Activated naive CD8-positive, alpha-beta T cell treated with anti-CD3 and anti-CD28 coated beads, Interleukin-2, amount 50 U/mL, for 16 hours (primary cell): Measurements from ENCODE around the gene CHRNG.

ENCODE experiments used
- DNase-seq: peaks from one replicate; pipeline ENCODE4 v3.0.0-alpha.2; 2020; ENCODE audit warnings: low read depth, low spot score

CHRNG gene

DNA sequence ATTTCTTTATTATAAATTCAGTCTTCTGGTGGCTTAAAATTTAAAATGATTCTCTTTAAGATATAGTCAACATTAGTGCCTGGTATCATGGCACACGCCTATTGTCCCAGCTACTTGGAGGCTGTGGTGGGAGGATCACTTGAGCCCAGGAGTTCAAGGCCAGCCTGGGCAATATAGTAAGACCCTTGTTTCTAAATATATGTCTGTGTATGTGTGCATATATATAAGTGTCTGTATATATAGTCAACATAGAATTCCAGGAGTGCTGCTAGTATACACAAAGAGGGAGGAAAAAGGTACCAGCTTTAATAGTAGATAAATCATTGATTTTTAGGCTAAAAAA, 35.9 kb downstream of the CHRNG start:
- DNase-seq, result no peak

DNA sequence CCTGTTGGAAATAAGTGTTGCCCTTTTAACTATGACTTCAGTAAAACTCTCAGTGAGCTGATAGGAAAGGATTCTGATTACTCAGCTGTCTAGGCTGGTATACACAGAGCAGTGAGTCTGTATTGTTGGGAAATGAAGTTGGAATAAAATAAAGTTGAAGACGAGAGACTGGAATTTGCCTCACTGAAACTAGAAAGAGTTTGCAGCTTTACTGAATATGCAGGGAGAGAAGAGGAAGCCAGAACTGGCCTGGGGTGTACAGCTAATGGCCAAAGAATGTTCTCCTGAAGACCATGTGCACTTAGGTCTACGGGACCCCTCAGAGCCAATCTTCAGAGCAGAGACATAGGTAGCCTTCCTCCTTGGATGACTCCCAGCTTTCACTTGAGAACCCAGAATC, 37.5 kb downstream of the CHRNG start:
- no peak for DNase-seq

DNA sequence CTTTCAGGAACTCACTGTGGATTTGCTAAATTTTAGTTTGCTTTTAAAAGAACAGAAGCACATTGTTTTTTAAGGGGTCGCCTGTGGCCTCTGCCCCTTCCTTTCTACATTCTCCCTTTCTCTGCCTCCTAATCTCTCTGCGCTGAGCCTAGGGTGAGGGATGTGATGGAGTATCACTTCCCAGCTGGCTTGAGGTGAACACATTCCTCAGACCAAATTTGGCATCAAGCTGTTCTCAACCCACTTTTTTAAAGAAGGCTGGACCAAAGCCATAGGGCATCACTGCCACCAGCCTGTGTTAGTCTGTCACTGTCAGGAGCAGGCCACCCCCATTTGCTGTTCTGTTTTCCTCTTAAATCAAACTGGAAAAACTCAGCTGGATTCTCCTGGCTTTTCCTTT, 38.3 kb downstream of the CHRNG start:
- no peak for DNase-seq

DNA sequence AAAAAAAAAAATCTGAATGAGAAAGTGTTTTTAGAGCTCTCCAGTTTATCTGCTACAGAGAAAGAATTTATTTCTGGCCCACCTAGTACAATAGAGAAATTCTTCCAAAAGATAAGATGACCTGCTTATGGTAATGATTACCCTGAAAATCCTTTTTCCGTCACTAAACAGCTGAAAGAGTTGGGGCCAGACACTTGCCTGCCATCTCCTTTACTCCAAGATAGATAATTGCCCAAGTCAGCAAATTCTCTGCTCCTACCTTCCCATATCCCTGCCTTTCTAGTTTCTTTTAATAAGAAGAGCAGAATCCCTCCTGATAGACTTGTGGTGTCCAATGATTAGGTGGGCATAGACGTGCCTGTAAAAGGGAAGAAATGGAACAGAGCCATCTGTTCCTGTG, 39.1 kb downstream of the CHRNG start:
- no peak for DNase-seq

DNA sequence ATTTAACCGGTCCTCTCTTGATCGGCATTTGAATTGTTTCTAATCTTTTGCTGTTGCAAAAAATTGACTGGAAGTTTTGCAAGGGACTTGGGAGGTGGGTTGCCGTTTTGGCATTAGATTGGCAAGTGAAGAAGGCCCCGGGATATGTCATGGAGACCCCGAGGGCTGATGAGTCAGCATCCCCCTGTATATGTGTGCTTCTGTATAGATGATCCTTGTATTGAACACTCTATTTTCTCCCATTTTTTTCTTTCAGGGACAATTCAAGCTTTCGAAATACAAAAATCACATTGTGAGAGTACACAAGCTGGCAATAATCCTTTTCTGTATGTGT, 41.1 kb downstream of the CHRNG start:
- DNase-seq, result no peak

DNA sequence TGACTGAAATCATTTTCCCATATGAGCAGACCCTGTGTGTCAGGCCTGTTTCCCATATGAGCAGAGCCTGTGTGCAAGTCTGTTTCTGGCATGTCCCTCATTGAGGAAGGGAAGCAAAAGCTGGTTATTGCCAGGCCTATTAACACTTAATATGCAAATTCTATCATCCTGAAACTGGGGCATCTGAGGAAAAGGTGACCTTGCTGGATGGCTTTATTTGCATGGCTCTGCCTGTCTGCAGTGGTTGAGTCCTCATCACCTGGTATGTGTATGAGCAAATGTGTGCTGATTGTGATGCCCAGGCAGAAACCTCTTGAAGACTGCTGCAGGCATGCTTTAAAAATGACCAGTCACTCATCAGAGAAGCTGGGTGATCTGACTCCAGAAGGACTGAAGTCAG, 42.2 kb downstream of the CHRNG start:
- DNase-seq, result no peak

DNA sequence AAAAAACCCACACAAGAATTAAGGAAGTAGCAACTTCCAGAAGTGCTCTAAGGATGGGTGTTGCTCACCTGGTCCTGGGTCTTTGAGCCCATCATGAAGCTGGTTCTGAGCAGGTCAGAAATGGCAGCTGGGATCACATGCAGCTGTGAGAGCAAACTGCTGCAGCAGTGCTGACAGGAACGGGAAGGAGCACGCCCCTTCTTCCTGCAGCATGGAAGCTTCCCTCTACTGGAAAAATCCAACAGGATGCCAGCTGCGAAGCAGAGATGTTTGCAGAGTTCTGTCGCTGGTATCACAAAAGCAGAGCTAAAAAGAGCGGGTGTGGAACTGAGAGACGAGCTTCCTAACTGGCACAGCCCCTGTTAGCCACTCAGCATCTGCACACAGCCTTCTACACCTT, 44.7 kb downstream of the CHRNG start:
- no peak for DNase-seq

DNA sequence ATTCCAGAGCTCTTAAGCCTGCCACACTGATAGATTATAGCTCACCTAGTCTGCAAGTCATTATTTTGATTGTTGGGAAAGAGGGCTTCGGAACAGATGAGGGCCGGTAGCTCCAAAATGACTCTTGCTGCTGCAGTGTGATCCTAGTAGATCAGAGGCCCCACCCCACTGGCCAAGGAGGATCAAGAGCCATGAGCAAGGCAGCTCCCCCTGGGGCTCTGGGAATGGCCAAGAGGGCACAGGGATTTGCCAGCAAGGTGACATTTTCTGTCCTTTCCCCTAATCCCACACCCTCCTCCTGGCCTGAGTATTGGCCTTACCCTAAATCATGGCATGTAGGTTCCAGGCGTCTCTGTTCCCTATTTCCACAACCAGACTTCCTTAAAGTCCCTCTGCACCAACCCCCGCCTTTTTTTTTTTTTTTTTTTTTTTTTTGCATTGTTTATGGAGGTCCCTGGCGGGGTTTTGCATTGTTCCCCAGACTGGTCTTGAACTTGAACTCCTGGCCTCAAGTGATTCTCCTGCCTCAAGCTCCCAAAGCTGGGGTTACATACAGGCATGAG, 47.5 kb downstream of the CHRNG start:
- no peak for DNase-seq

DNA sequence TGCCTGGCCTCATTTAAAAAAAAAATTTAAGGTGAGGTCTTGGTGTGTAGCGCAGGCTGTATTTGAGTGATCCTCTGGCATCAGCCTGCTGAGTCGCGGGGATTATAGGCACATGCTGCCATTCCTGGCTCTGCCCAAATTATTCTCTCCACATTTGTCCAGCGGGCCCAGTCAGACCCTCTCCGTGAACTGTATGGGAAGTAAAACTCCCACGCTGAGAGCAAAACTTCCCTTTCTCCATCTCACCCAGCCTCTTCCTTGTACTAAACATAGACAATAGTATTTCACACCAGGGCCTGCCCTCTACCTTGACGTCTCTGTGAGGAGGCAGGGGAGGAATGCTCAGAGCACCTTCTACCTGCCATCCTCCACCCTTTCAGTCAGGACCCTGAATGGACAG, 48.0 kb downstream of the CHRNG start:
- DNase-seq, result no peak

DNA sequence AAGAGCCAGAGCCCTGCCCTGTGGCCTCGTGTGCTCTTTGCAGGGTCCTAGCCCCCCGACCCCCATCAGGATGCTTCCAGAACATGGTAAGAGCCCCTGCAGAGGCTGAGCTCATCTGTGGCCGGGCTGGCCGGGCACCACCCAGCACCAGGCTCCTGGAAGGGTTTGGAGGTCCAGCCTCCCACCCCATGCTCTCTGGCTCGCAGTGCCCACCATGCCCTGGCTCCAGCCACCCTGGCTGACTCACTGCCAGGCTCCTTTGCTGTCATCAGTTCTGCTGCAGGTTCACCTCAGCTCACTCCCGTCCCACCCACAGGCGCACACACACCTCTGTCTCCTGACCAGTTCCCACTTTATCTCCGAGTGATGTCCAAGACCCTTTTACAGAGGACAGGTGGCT, 48.5 kb downstream of the CHRNG start:
- no peak for DNase-seq

DNA sequence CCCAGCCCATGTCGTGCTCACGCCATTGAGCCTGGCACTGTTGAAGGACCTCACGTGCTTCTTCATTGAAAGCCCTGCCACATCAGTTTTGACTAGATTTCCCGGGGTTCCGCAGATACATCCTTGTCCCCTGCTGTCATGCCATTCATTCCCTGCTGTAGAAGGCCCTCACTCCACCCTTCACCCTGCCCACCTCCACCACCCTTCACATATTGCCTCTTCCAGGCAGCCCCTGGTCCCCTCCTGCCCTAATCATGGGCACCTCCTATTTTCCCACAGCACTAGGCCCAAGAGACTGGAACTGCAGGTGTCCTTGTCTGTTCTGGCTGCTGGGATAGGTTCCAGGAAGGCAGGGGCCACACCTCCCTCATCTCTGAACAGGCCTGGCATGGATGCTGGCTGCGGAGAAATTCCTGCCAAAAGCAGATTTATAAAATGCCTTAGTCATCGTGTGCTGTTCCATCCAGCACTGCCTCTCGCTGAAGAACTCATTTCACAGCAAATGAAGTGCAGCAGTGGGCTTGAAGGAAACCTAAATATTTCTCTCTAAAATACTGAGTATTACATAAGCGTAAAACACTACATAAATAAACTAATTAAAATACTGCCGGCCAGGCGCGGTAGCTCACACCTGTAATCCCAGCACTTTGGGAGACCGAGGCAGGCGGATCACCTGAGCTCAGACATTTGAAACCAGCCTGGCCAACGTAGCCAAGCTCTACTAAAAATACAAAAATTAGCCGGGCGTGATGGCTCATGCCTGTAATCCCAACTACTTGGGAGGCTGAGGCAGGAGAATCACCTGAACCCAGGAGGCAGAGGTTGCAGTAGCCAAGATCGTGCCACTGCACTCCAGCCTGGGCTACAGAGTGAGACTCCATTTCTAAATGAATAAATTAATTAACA, 49.4 kb downstream of the CHRNG start:
- no peak for DNase-seq

DNA sequence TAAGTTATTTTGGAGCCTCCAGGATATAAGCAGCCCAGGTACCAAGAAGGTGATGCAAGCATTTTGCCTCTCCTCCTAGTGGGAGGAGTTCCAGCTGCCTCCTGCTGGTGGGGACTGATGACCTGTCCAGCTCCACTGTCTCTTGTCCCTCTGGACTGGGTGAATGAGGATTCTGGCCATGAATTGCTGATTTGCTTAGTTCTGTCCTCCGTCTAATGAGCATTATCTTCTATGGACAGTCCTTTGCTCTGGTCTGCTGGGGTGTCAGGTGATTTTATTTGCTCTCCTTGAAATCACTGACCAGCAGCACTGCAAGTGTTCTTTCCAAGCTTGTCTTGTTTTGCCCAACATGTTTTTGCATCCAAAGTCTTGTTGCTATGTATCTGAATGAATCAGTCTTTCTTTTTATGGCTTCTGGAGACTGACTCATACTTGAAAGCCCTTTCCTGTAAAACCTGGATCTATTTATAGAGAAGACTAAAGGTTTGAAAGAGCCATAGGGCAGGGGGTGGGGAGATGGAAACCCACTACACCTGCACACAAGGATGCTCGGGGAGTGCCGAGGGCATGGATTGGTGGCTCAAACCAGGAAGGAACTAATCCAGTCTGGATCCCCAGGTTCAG, 53.4 kb downstream of the CHRNG start:
- no peak for DNase-seq

DNA sequence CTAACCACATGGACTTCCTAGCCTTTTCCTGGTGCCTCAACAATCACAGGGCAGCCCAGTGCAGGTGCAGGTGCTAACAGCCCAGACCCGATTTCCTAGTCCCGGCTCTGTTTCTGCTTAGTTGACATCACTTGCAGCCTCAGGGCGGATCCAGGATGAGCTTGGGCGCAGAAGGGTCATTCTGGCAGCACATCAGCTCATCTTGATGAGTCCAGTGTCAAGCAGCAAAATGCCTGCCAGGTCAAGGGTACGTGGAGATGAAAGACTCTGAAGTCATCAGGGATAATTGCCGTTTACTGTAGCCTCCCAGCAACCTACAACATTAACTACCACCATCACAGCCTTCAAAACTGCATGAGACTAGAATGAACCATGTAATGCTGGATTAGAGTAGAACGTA, 54.5 kb downstream of the CHRNG start:
- no peak for DNase-seq
